ENCODE measurements around the gene ALDH6A1. TPM values are rescaled to one million over a fixed set of nuclear protein-coding genes. Genes with fewer than 3 reads are reported as not detected.

Gene ALDH6A1
- total RNA-seq, 4 donors from 2014 or later: 14.7 to 25.7 (median 22.0) TPM

GRCh38 chr14:74083784-74084276, 423 bp downstream of the ALDH6A1 start:
- H3K36me3 ChIP-seq: no peaks in the 10 kb centered on the region
- peaks cover 27% of the 10 kb centered on the region for H3K4me1 ChIP-seq
- peak overlapping the region; percentile 87 for H3K4me3 ChIP-seq
- peak overlapping the region; percentile 89 for H3K27ac ChIP-seq
- 1% methylated on average over 15 of the region's 15 CpGs for WGBS
- TF ChIP-seq, protein P1, sequence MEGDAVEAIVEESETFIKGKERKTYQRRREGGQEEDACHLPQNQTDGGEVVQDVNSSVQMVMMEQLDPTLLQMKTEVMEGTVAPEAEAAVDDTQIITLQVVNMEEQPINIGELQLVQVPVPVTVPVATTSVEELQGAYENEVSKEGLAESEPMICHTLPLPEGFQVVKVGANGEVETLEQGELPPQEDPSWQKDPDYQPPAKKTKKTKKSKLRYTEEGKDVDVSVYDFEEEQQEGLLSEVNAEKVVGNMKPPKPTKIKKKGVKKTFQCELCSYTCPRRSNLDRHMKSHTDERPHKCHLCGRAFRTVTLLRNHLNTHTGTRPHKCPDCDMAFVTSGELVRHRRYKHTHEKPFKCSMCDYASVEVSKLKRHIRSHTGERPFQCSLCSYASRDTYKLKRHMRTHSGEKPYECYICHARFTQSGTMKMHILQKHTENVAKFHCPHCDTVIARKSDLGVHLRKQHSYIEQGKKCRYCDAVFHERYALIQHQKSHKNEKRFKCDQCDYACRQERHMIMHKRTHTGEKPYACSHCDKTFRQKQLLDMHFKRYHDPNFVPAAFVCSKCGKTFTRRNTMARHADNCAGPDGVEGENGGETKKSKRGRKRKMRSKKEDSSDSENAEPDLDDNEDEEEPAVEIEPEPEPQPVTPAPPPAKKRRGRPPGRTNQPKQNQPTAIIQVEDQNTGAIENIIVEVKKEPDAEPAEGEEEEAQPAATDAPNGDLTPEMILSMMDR (IDR thresholded peaks at IDR 0.05): no peak
- no peak for TF ChIP-seq POLR2A (IDR thresholded peaks at IDR 0.05)
- no peaks in the 10 kb centered on the region for H3K27me3 ChIP-seq
- DNase-seq (ENCODE audit: low spot score in 2 of 2): peak in 1 of 2 donors; percentile 61
- H3K9me3 ChIP-seq: no peaks in the 10 kb centered on the region

DNA sequence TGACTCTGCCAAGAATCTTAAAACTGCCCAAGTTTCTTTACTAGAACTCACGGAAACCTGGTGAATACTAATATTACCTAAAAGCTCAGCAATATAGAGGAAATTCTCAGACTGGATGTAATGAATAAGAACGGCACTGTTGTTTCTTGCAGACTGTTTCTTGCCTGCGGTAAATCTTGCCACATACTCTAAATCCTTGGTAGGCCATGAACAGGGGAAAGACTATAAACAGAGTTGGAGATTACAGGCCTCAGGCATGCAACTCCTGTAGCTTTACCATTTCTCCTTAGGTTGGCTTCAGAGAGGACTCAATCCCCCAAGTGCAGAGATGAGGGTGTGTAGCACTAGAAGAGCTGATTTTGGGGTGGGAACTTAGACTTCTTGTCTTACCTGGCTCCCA, 1.1 kb downstream of the ALDH6A1 start:
- Histone ChIP-seq H3K36me3 (no peaks in the 10 kb centered on the region), H3K9me3 (no peaks in the 10 kb centered on the region), H3K27me3 (no peaks in the 10 kb centered on the region), H3K4me1 (peaks cover 27% of the 10 kb centered on the region), H3K4me3 (peak overlapping the region; percentile 87), H3K27ac (peak overlapping the region; percentile 89)
- no peak for DNase-seq (ENCODE audit: low spot score in 2 of 2)
- no peak for TF ChIP-seq EP300 (IDR thresholded peaks at IDR 0.05)
- no peak for TF ChIP-seq POLR2A (IDR thresholded peaks at IDR 0.05)
- TF ChIP-seq, protein P1 (IDR thresholded peaks at IDR 0.05): no peak
- TF ChIP-seq POLR2AphosphoS5 (IDR thresholded peaks at IDR 0.05): no peak
- 85% methylated on average over 3 of the region's 3 CpGs for WGBS

DNA sequence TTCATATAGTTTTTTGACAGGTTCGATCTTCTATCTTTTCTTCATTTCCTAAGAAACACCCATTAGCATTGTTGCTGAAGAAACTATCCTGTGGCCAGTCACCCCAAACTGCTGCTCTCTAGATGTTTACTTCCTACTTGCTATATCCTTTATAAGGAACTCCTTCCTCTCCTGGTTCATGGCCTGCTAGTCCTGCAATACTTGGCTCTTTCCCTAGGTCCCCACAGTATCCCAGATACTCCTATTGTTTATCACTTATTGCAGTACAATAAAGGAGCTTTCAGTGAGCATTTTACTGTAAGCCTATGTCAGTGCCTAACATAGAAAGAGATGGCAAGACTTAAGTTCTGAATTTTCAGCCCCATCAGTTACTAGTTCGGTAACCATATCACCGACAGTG, 2.8 kb downstream of the ALDH6A1 start:
- no peak for DNase-seq (ENCODE audit: low spot score in 2 of 2)
- Histone ChIP-seq H3K27ac (no peak overlapping the region), H3K9me3 (no peaks in the 10 kb centered on the region), H3K27me3 (no peaks in the 10 kb centered on the region), H3K36me3 (no peaks in the 10 kb centered on the region), H3K4me1 (peaks cover 27% of the 10 kb centered on the region), H3K4me3 (no peak overlapping the region)
- 93% methylated on average over 3 of the region's 3 CpGs for WGBS
- no peak for TF ChIP-seq POLR2AphosphoS5 (IDR thresholded peaks at IDR 0.05)

DNA sequence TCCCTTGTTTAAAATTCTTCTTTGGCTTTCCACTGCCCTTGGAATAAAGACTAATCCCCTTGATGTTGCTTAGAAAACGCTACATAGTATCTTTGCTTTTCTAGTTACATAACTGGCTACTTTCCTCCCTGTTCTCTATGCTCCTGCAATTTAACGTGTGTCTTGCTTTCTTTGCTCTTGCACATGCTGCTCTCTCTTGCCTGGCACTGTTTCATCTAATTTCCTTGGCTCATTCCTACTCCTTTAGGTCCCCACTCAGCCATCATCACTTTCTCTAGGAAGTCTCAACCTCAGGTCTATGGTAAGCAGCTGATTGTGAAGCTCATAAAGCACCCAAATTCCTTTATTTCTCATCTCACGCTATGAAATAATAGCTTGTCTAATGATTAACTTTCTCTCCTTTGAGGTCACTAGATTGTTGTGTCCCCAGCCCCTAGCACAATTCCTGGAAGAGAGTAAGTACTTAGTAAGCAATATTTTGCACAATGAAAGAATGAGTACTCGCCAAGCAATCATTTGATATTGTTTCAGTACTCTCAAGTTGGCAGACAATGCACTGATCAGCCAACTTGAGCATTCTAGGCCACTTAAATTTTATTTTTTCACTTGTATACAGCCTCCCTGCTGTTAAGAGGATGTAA, 3.3 kb downstream of the ALDH6A1 start:
- H3K4me3 ChIP-seq: no peak overlapping the region
- WGBS: 74% methylated on average over 4 of the region's 4 CpGs
- TF ChIP-seq, protein P1 (IDR thresholded peaks at IDR 0.05): no peak
- TF ChIP-seq POLR2AphosphoS5 (IDR thresholded peaks at IDR 0.05) (no peak), EP300 (IDR thresholded peaks at IDR 0.05) (no peak), POLR2A (IDR thresholded peaks at IDR 0.05) (no peak)
- no peaks in the 10 kb centered on the region for H3K36me3 ChIP-seq
- H3K27me3 ChIP-seq: no peaks in the 10 kb centered on the region
- DNase-seq (ENCODE audit: low spot score in 2 of 2): no peak
- H3K9me3 ChIP-seq: no peaks in the 10 kb centered on the region
- H3K4me1 ChIP-seq: peaks cover 26% of the 10 kb centered on the region
- no peak overlapping the region for H3K27ac ChIP-seq

DNA sequence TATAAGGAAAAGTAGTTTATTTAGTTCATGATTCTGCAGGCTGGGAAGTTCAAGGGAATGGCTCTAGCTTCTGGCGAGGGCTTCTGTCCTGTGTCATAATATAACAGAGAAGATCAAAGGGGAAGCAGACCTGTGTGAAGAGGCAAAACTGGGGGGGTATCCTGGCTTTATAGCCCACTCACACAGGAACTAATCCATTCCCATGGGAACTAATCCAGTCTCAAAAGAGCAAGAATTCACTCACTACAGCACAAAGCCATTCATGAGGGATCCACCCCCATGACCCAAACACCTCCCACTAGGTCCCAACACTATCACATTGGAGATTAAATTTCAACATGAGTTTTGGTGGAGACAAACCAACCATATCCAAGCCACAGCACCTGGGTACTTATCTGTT, 6.9 kb downstream of the ALDH6A1 start:
- Histone ChIP-seq H3K9me3 (no peaks in the 10 kb centered on the region), H3K4me1 (peaks cover under 1% of the 10 kb centered on the region), H3K27ac (no peak overlapping the region), H3K4me3 (no peak overlapping the region), H3K27me3 (no peaks in the 10 kb centered on the region), H3K36me3 (peaks cover 15% of the 10 kb centered on the region)
- no peak for DNase-seq (ENCODE audit: low spot score in 2 of 2)
- TF ChIP-seq POLR2AphosphoS5 (IDR thresholded peaks at IDR 0.05): no peak
- TF ChIP-seq POLR2A (IDR thresholded peaks at IDR 0.05): no peak
- TF ChIP-seq EP300 (IDR thresholded peaks at IDR 0.05): no peak
- TF ChIP-seq, protein P1 (IDR thresholded peaks at IDR 0.05): no peak
- WGBS: 33% methylated on average over 1 of the region's 1 CpG

Measured in suprapubic skin (tissue), 4 donors.